A549 (cell line): ENCODE measurements around the gene RFT1. TPM values are rescaled to one million over a fixed set of nuclear protein-coding genes. Genes with fewer than 3 reads are reported as not detected.
A peak's percentile ranks its signal among the peaks of the same experiment; 100 is the strongest.

Experiments
- ATAC-seq, 2 experiments: fragments of 200-7000 bp in 1 of 2; fragments of >200 bp in 1 of 2; cut with Nextera tagmentation in 1 of 2; cut with Tn5 transposase in 1 of 2; 3 replicates each; pipeline versions ENCODE4 v1.8.0 to v1.9.1; 2018 to 2020; ENCODE audit warnings: mild to moderate bottlenecking in 1 of 2, moderate library complexity in 1 of 2
- CTCF ChIA-PET: fragments of 300-600 bp; sonication (Branson Sonifier 250); formaldehyde crosslinking; extraction: SDS; loops from one replicate; lab custom pipeline; 2021; ENCODE audit warnings: antibody characterized with exemption, inconsistent platforms; lab: Yijun Ruan, JAX
- POLR2A ChIA-PET: fragments of 350-600 bp; formaldehyde crosslinking; extraction: SDS; loops from one replicate; lab custom pipeline; 2021; ENCODE audit warnings: antibody characterized with exemption, inconsistent platforms; lab: Yijun Ruan, JAX
- DNase-seq, 2 experiments: peaks; one replicate each; pipeline versions ENCODE4 v3.0.0 to v3.0.0-alpha.2; 2011 to 2016; ENCODE audit warnings: low read depth in 1 of 2, low spot score in 1 of 2
- FAIRE-seq: peaks from 2 replicates; lab custom pipeline; 2011; peaks lifted over from hg19 to GRCh38; lab: Jason Lieb, UNC
- H3K27ac ChIP-seq, 2 experiments: fragments of >200 bp; sonication (Bioruptor Twin); formaldehyde crosslinking; 3 replicates each; pipeline ENCODE4 v1.5.1; 2016 to 2017
- H3K4me1 ChIP-seq: fragments of >200 bp; sonication (Bioruptor Twin); formaldehyde crosslinking; 3 replicates; pipeline ENCODE4 v1.6.1; 2016
- H3K4me2 ChIP-seq: fragments of >200 bp; sonication (Bioruptor Twin); formaldehyde crosslinking; 3 replicates; pipeline ENCODE4 v1.6.1; 2016
- H3K4me3 ChIP-seq: fragments of >200 bp; sonication (Bioruptor Twin); formaldehyde crosslinking; 3 replicates; pipeline ENCODE4 v1.5.1; 2016
- H3K9me3 ChIP-seq: fragments of >200 bp; sonication (Bioruptor Twin); formaldehyde crosslinking; 3 replicates; pipeline ENCODE4 v1.6.1; 2016
- CBX2 ChIP-seq: fragments of 200-600 bp; sonication (generic); IDR thresholded peaks from 2 replicates; pipeline ENCODE4 v1.6.1; 2016; ENCODE audit warnings: low read depth, mild to moderate bottlenecking, borderline replicate concordance
- CEBPB ChIP-seq, 2 experiments: fragments of >200 bp in 1 of 2; sonication (Bioruptor Twin) in 1 of 2; formaldehyde crosslinking in 1 of 2; IDR thresholded peaks; 2 replicates each; pipeline ENCODE4 v1.6.1; 2012 to 2016
- EP300 ChIP-seq, 2 experiments: fragments of >200 bp; sonication (Bioruptor Twin); formaldehyde crosslinking; IDR thresholded peaks; 2 replicates in 1 of 2; 3 replicates in 1 of 2; pipeline ENCODE4 v1.6.1; 2016 to 2017
- FOXS1 ChIP-seq: fragments of 250-450 bp; sonication (Bioruptor Pico); IDR thresholded peaks from 2 replicates; pipeline ENCODE4 v1.5.0; 2020; ENCODE audit warnings: mild to moderate bottlenecking, moderate library complexity
- HDAC2 ChIP-seq: fragments of 200-600 bp; sonication (generic); IDR thresholded peaks from 2 replicates; pipeline ENCODE4 v1.6.1; 2016
- JUN ChIP-seq, 2 experiments: fragments of >200 bp; sonication (Bioruptor Twin); formaldehyde crosslinking; IDR thresholded peaks; 2 replicates in 1 of 2; 3 replicates in 1 of 2; pipeline ENCODE4 v1.6.1; 2016 to 2017
- MAFK ChIP-seq: fragments of 450-650 bp; IDR thresholded peaks from 2 replicates; pipeline ENCODE4 v1.6.1; 2014; ENCODE audit not compliant: partially characterized antibody
- MYC ChIP-seq: IDR thresholded peaks from 2 replicates; pipeline ENCODE4 v1.6.1; 2012; ENCODE audit warnings: mild to moderate bottlenecking, inconsistent platforms, low read length, improper control_type of control experiment, borderline replicate concordance
- NPAS2 ChIP-seq: fragments of 250-450 bp; sonication (Bioruptor Pico); IDR thresholded peaks from 2 replicates; pipeline ENCODE4 v1.8.0; 2022; ENCODE audit warnings: mild to moderate bottlenecking, moderate library complexity, borderline replicate concordance
- NR3C1 ChIP-seq: fragments of >200 bp; sonication (Bioruptor Twin); formaldehyde crosslinking; IDR thresholded peaks from 3 replicates; pipeline ENCODE4 v1.6.1; 2017
- PHF8 ChIP-seq: fragments of 200-600 bp; sonication (generic); IDR thresholded peaks from 2 replicates; pipeline ENCODE4 v1.6.1; 2016; ENCODE audit warnings: low read depth, mild to moderate bottlenecking, antibody characterized with exemption, moderate library complexity, borderline replicate concordance
- POLR2A ChIP-seq: IDR thresholded peaks from 2 replicates; pipeline ENCODE4 v1.6.1; 2012; ENCODE audit warnings: mild to moderate bottlenecking, low read length
- RFX5 ChIP-seq: fragments of 450-650 bp; IDR thresholded peaks from 2 replicates; pipeline ENCODE4 v1.7.1; 2014; ENCODE audit warnings: antibody characterized with exemption, mild to moderate bottlenecking, moderate library complexity
- RNF2 ChIP-seq: fragments of 200-600 bp; sonication (generic); IDR thresholded peaks from 2 replicates; pipeline ENCODE4 v1.6.1; 2016; ENCODE audit warnings: low read depth, mild to moderate bottlenecking, antibody characterized with exemption, moderate library complexity, borderline replicate concordance
- SMC3 ChIP-seq: fragments of >200 bp; sonication (Bioruptor Twin); formaldehyde crosslinking; IDR thresholded peaks from 3 replicates; pipeline ENCODE4 v1.6.1; 2018; ENCODE audit warnings: inconsistent platforms
- ZC3H11A ChIP-seq: fragments of 450-650 bp; IDR thresholded peaks from 2 replicates; pipeline ENCODE4 v1.6.1; 2014; ENCODE audit warnings: antibody characterized with exemption, mild to moderate bottlenecking
- ZFP36 ChIP-seq: fragments of 450-650 bp; IDR thresholded peaks from 2 replicates; pipeline ENCODE4 v1.6.1; 2014; ENCODE audit warnings: borderline replicate concordance; ENCODE audit not compliant: partially characterized antibody
- ZNF302 ChIP-seq: fragments of 250-450 bp; sonication (Bioruptor Pico); IDR thresholded peaks from 2 replicates; pipeline ENCODE4 v1.9.0; 2021; ENCODE audit warnings: inconsistent platforms, mild to moderate bottlenecking, moderate library complexity
- WGBS: methylation state at CpG from one replicate; pipeline ENCODE4 v1.1.6; 2017; ENCODE audit errors: missing lambda C conversion rate; 5-methylcytosine and 5-hydroxymethylcytosine counted together
- polyA plus RNA-seq, 4 experiments: library from polyadenylated mRNA; depleted of rRNA in 3 of 4; stranded (reverse); fragments of >200 nt; fragmentation: RNase III in 1 of 4; extraction: RNeasy Plus Mini Kit Qiagen cat#74134 plus additional on column Dnase treatment in 1 of 4; gene quantifications; 2 replicates in 3 of 4; 3 replicates in 1 of 4; pipeline ENCODE4 v1.2.3, GENCODE V29; 2011 to 2017
- TF ChIP-seq, protein P1 (sequence below): fragments of 450-650 bp; IDR thresholded peaks from 2 replicates; pipeline ENCODE4 v1.6.1; 2014; ENCODE audit warnings: antibody characterized with exemption
- TF ChIP-seq, protein P2 (sequence below): fragments of >200 bp; sonication (Bioruptor Twin); formaldehyde crosslinking; IDR thresholded peaks from 3 replicates; pipeline ENCODE4 v1.5.1; 2016

The RFT1 gene
- polyA plus RNA-seq, 2 of the 4 experiments (the other 2 are of a cell fraction) = 15.6 to 33.6 TPM

DNA sequence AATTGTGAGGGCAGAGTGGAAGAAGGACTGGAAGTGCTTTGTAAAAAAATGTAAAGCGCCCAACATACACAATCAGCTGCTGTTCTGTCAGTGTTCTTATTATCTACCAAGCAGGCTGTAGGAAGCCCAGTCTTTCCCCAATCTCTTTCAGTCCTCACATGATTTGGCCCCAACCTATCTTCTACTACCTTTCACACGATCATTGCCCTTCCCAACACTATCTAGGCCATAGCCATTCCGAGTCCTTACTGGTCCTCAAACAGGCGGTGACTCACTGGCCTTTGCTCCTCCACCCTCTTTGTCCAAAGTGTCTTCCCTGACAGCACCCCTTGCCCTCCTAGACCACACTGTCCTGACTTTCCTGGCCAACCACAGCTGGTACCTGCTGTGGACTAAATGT, 861 bp upstream of the RFT1 start:
- DNase-seq = no peak
- FAIRE-seq = no peak
- H3K9me3 ChIP-seq = no peaks in the 10 kb centered on the region
- H3K4me1 ChIP-seq = peaks cover 14% of the 10 kb centered on the region; the same call in 2 of the 3 replicates
- H3K4me2 ChIP-seq = peak overlapping the region; percentile 83
- peak overlapping the region; percentile 92 to 97 for H3K27ac ChIP-seq
- no peak for ATAC-seq
- ChIA-PET POLR2A (no interaction called here), CTCF (interaction anchor here (1.2 to 7.7 kb wide), 2 partner anchors 62 to 66 kb away, joined by 4 to 87 read pairs; no protein-coding TSS in a partner anchor)
- TF ChIP-seq, protein P1, sequence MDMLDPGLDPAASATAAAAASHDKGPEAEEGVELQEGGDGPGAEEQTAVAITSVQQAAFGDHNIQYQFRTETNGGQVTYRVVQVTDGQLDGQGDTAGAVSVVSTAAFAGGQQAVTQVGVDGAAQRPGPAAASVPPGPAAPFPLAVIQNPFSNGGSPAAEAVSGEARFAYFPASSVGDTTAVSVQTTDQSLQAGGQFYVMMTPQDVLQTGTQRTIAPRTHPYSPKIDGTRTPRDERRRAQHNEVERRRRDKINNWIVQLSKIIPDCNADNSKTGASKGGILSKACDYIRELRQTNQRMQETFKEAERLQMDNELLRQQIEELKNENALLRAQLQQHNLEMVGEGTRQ = no peak
- H3K4me3 ChIP-seq = peak overlapping the region; percentile 83; the same call in 1 of the 3 replicates
- WGBS = 95% methylated on average over 4 of the region's 4 CpGs

DNA sequence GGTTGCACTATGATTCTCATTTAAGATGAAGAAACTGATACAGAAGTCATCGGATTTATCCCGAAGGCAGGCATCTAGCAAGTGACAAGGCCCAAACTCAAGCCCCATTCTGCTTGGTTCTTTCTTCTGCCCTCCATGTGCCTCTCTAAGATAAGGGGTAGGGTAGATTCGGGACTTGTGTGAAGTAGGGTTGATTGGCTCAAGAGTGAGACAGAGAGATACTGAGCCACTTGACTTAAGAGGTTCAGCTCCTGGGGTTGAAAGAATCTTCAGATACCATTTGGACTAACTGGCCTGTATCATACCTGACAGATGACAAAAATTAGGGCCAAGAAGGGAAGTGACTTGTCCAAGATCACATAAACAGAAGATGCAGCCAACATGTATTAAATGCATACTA, 891 bp downstream of the RFT1 start:
- ChIA-PET CTCF (interaction anchor here (1.2 to 4.0 kb wide), 4 partner anchors 14 to 102 kb away, joined by 4 to 23 read pairs (median 10); no protein-coding TSS in a partner anchor), POLR2A (no interaction called here)
- no peak for ATAC-seq
- DNase-seq = no peak
- WGBS = 88% methylated on average over 3 of the region's 3 CpGs
- H3K27ac ChIP-seq = peak overlapping the region; percentile 92 to 97
- no peaks in the 10 kb centered on the region for H3K9me3 ChIP-seq
- no peak for FAIRE-seq
- peaks cover 14% of the 10 kb centered on the region; the same call in 2 of the 3 replicates for H3K4me1 ChIP-seq
- H3K4me3 ChIP-seq = peak overlapping the region; percentile 83
- TF ChIP-seq ZC3H11A (no peak), EP300 (IDR thresholded peaks at IDR 0.05) (no peak), JUN (IDR thresholded peaks at IDR 0.05) (no peak), CBX2 (no peak), POLR2A (no peak), MYC (no peak), RFX5 (no peak), PHF8 (no peak), CEBPB (IDR thresholded peaks at IDR 0.05) (no peak), ZNF302 (no peak), NR3C1 (no peak), SMC3 (no peak), MAFK (no peak), NPAS2 (CRISPR knock-in tag) (no peak), RNF2 (no peak), HDAC2 (no peak), ZFP36 (no peak)
- TF ChIP-seq, protein P1 = no peak
- TF ChIP-seq, protein P2, sequence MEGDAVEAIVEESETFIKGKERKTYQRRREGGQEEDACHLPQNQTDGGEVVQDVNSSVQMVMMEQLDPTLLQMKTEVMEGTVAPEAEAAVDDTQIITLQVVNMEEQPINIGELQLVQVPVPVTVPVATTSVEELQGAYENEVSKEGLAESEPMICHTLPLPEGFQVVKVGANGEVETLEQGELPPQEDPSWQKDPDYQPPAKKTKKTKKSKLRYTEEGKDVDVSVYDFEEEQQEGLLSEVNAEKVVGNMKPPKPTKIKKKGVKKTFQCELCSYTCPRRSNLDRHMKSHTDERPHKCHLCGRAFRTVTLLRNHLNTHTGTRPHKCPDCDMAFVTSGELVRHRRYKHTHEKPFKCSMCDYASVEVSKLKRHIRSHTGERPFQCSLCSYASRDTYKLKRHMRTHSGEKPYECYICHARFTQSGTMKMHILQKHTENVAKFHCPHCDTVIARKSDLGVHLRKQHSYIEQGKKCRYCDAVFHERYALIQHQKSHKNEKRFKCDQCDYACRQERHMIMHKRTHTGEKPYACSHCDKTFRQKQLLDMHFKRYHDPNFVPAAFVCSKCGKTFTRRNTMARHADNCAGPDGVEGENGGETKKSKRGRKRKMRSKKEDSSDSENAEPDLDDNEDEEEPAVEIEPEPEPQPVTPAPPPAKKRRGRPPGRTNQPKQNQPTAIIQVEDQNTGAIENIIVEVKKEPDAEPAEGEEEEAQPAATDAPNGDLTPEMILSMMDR = no peak
- peak overlapping the region; percentile 83 for H3K4me2 ChIP-seq

DNA sequence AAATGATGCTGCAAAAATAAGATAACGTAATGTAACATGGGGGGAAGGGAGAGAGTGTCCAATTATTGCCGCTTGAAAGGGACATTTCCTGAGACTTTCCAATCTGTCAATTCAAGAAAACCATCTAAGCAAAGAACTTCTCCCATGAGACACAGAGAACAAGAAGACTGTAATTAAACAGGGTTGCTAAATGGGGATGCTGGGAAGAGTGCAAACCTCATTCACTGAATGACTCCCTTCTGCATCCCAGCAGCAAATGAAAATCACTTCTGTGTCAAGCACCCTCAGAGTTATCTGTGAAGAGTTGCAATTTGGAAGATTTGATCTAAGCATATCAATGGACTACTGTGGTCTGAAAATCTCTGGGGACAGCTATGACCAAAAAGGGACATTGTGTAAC, 3.6 kb downstream of the RFT1 start:
- DNase-seq (no peak), ATAC-seq (no peak), FAIRE-seq (no peak)
- no peak for TF ChIP-seq FOXS1 (CRISPR knock-in tag)
- no peak overlapping the region for H3K4me3 ChIP-seq
- no peaks in the 10 kb centered on the region for H3K9me3 ChIP-seq
- POLR2A ChIA-PET = no interaction called here
- H3K4me1 ChIP-seq = peaks cover 10% of the 10 kb centered on the region; the same call in 2 of the 3 replicates
- CTCF ChIA-PET = interaction anchor here (1.1 to 4.0 kb wide), 5 partner anchors 9 to 69 kb away, joined by 3 to 23 read pairs (median 6); no protein-coding TSS in a partner anchor
- WGBS = 78% methylated on average over 2 of the region's 2 CpGs
- no peak overlapping the region for H3K4me2 ChIP-seq
- no peak overlapping the region for H3K27ac ChIP-seq
